ENCODE results near the gene ACKR2. TPM values are rescaled to one million over a fixed set of nuclear protein-coding genes. Genes with fewer than 3 reads are reported as not detected.

Gene ACKR2
- total RNA-seq, 2 donors from 2014 or later: 0.10 to 0.35 TPM

- DNase-seq (no peak), ATAC-seq (no peak)
- Mint-ChIP-seq H3K36me3 (ENCODE audit: low read depth) (peaks cover 3% of the 10 kb centered on the region), H3K27me3 (no peaks in the 10 kb centered on the region), H3K4me3 (no peak overlapping the region), H3K4me1 (peaks cover 5% of the 10 kb centered on the region), H3K27ac (no peak overlapping the region)
- H3K9me3 ChIP-seq (ENCODE audit: control insufficient read depth, low read length, poor library complexity, severe bottlenecking): no peaks in the 10 kb centered on the region
Measured at GRCh38 chr3:42786212-42786611, 23.0 kb upstream of the ACKR2 start.

GRCh38 chr3:42786631-42787030, 22.6 kb upstream of the ACKR2 start:
- Mint-ChIP-seq H3K27ac (no peak overlapping the region), H3K4me3 (no peak overlapping the region), H3K36me3 (ENCODE audit: low read depth) (peaks cover 3% of the 10 kb centered on the region), H3K4me1 (peaks cover 5% of the 10 kb centered on the region), H3K27me3 (no peaks in the 10 kb centered on the region)
- ATAC-seq (no peak), DNase-seq (no peak)
- H3K9me3 ChIP-seq (ENCODE audit: control insufficient read depth, low read length, poor library complexity, severe bottlenecking): no peaks in the 10 kb centered on the region

GRCh38 chr3:42790714-42791229, 18.5 kb upstream of the ACKR2 start:
- no peak for ATAC-seq
- no peak overlapping the region for H3K27ac Mint-ChIP-seq
- no peaks in the 10 kb centered on the region for H3K9me3 ChIP-seq (ENCODE audit: control insufficient read depth, low read length, poor library complexity, severe bottlenecking)
- H3K4me3 Mint-ChIP-seq: no peak overlapping the region
- peaks cover 11% of the 10 kb centered on the region for H3K4me1 Mint-ChIP-seq
- no peak for DNase-seq
- no peaks in the 10 kb centered on the region for H3K27me3 Mint-ChIP-seq
- H3K36me3 Mint-ChIP-seq (ENCODE audit: low read depth): peaks cover 3% of the 10 kb centered on the region

GRCh38 chr3:42795621-42796181, 13.5 kb upstream of the ACKR2 start:
- peaks cover 2% of the 10 kb centered on the region for H3K36me3 Mint-ChIP-seq (ENCODE audit: low read depth)
- DNase-seq (no peak), ATAC-seq (no peak)
- H3K27me3 Mint-ChIP-seq: no peaks in the 10 kb centered on the region
- peak overlapping the region; percentile 68 for H3K27ac Mint-ChIP-seq
- H3K4me1 Mint-ChIP-seq: peaks cover 17% of the 10 kb centered on the region
- H3K4me3 Mint-ChIP-seq: no peak overlapping the region
- H3K9me3 ChIP-seq (ENCODE audit: control insufficient read depth, low read length, poor library complexity, severe bottlenecking): no peaks in the 10 kb centered on the region

- H3K36me3 Mint-ChIP-seq (ENCODE audit: low read depth): no peaks in the 10 kb centered on the region
- H3K27me3 Mint-ChIP-seq: no peaks in the 10 kb centered on the region
- H3K27ac Mint-ChIP-seq: no peak overlapping the region
- H3K4me3 Mint-ChIP-seq: no peak overlapping the region
- H3K4me1 Mint-ChIP-seq: peaks cover 21% of the 10 kb centered on the region
- H3K9me3 ChIP-seq (ENCODE audit: control insufficient read depth, low read length, poor library complexity, severe bottlenecking): no peaks in the 10 kb centered on the region
- DNase-seq (no peak), ATAC-seq (no peak)
Measured at GRCh38 chr3:42796332-42796885, 12.8 kb upstream of the ACKR2 start.

GRCh38 chr3:42799376-42799775, 9.9 kb upstream of the ACKR2 start:
- Mint-ChIP-seq H3K27ac (no peak overlapping the region), H3K27me3 (no peaks in the 10 kb centered on the region), H3K36me3 (ENCODE audit: low read depth) (no peaks in the 10 kb centered on the region), H3K4me3 (no peak overlapping the region), H3K4me1 (peaks cover 35% of the 10 kb centered on the region)
- ATAC-seq (no peak), DNase-seq (no peak)
- H3K9me3 ChIP-seq (ENCODE audit: control insufficient read depth, low read length, poor library complexity, severe bottlenecking): no peaks in the 10 kb centered on the region

- Mint-ChIP-seq H3K4me1 (peaks cover 41% of the 10 kb centered on the region), H3K36me3 (ENCODE audit: low read depth) (no peaks in the 10 kb centered on the region), H3K4me3 (no peak overlapping the region), H3K27me3 (peaks cover under 1% of the 10 kb centered on the region), H3K27ac (no peak overlapping the region)
- ATAC-seq: no peak
- no peaks in the 10 kb centered on the region for H3K9me3 ChIP-seq (ENCODE audit: control insufficient read depth, low read length, poor library complexity, severe bottlenecking)
- DNase-seq: no peak
Measured at GRCh38 chr3:42800251-42800650, 9.0 kb upstream of the ACKR2 start.

- ATAC-seq: no peak
- Mint-ChIP-seq H3K4me1 (peaks cover 37% of the 10 kb centered on the region), H3K27ac (no peak overlapping the region), H3K4me3 (peak overlapping the region; percentile 53), H3K36me3 (ENCODE audit: low read depth) (no peaks in the 10 kb centered on the region), H3K27me3 (peaks cover 10% of the 10 kb centered on the region)
- DNase-seq: no peak
- no peaks in the 10 kb centered on the region for H3K9me3 ChIP-seq (ENCODE audit: control insufficient read depth, low read length, poor library complexity, severe bottlenecking)
Measured at GRCh38 chr3:42801048-42801620, 8.1 kb upstream of the ACKR2 start.

GRCh38 chr3:42801784-42802183, 7.5 kb upstream of the ACKR2 start:
- Mint-ChIP-seq H3K27ac (no peak overlapping the region), H3K4me1 (peaks cover 37% of the 10 kb centered on the region), H3K4me3 (no peak overlapping the region), H3K36me3 (ENCODE audit: low read depth) (no peaks in the 10 kb centered on the region), H3K27me3 (peaks cover 16% of the 10 kb centered on the region)
- ATAC-seq (no peak), DNase-seq (no peak)
- H3K9me3 ChIP-seq (ENCODE audit: control insufficient read depth, low read length, poor library complexity, severe bottlenecking): no peaks in the 10 kb centered on the region

GRCh38 chr3:42802876-42803413, 6.3 kb upstream of the ACKR2 start:
- H3K4me1 Mint-ChIP-seq: peaks cover 37% of the 10 kb centered on the region
- H3K4me3 Mint-ChIP-seq: peak overlapping the region; percentile 98
- no peaks in the 10 kb centered on the region for H3K36me3 Mint-ChIP-seq (ENCODE audit: low read depth)
- H3K9me3 ChIP-seq (ENCODE audit: control insufficient read depth, low read length, poor library complexity, severe bottlenecking): no peaks in the 10 kb centered on the region
- no peak overlapping the region for H3K27ac Mint-ChIP-seq
- H3K27me3 Mint-ChIP-seq: peaks cover 21% of the 10 kb centered on the region
- no peak for DNase-seq
- no peak for ATAC-seq

GRCh38 chr3:42803414-42804105, 5.7 kb upstream of the ACKR2 start:
- peaks cover 37% of the 10 kb centered on the region for H3K4me1 Mint-ChIP-seq
- DNase-seq (peak in 1 of 3 donors; percentile 13), ATAC-seq (peak; percentile 16)
- peak overlapping the region; percentile 98 for H3K4me3 Mint-ChIP-seq
- H3K27me3 Mint-ChIP-seq: peaks cover 21% of the 10 kb centered on the region
- peak overlapping the region; percentile 93 for H3K27ac Mint-ChIP-seq
- no peaks in the 10 kb centered on the region for H3K9me3 ChIP-seq (ENCODE audit: control insufficient read depth, low read length, poor library complexity, severe bottlenecking)
- H3K36me3 Mint-ChIP-seq (ENCODE audit: low read depth): no peaks in the 10 kb centered on the region

- DNase-seq (peak; percentile 82 to 89 (median 88)), ATAC-seq (peak; percentile 99)
- no peaks in the 10 kb centered on the region for H3K9me3 ChIP-seq (ENCODE audit: control insufficient read depth, low read length, poor library complexity, severe bottlenecking)
- Mint-ChIP-seq H3K36me3 (ENCODE audit: low read depth) (no peaks in the 10 kb centered on the region), H3K27me3 (peaks cover 26% of the 10 kb centered on the region), H3K4me1 (peaks cover 36% of the 10 kb centered on the region), H3K27ac (peak within 1 kb of the TSS; percentile 93), H3K4me3 (peak within 1 kb of the TSS; percentile 98)
Measured at GRCh38 chr3:42804106-42804830, 5.0 kb upstream of the ACKR2 start, which contains the start of gene HIGD1A. Gene HIGD1A (minus strand): TSS chr3:42804490. CDS start chr3:42794253, 10,237 bp downstream.

GRCh38 chr3:42804831-42805132, 4.5 kb upstream of the ACKR2 start:
- Mint-ChIP-seq H3K27ac (peak overlapping the region; percentile 93), H3K36me3 (ENCODE audit: low read depth) (no peaks in the 10 kb centered on the region), H3K4me3 (peak overlapping the region; percentile 98), H3K27me3 (peaks cover 29% of the 10 kb centered on the region), H3K4me1 (peaks cover 33% of the 10 kb centered on the region)
- ATAC-seq: no peak
- no peaks in the 10 kb centered on the region for H3K9me3 ChIP-seq (ENCODE audit: control insufficient read depth, low read length, poor library complexity, severe bottlenecking)
- DNase-seq: no peak
